HL-60 (cell line): ENCODE results near the gene RGS11.

ENCODE experiments used
- DNase-seq, 2 experiments: peaks; one replicate each; pipeline ENCODE4 v3.0.0-alpha.2; 2010 to 2020; ENCODE audit warnings: low read depth in 1 of 2, low spot score in 1 of 2
- H3K27ac ChIP-seq: fragments of 250-450 bp; sonication (Bioruptor Pico); replicated peaks from 2 replicates; pipeline ENCODE4 v1.5.1; 2020; ENCODE audit warnings: mild to moderate bottlenecking, moderate library complexity
- H3K27me3 ChIP-seq: fragments of 250-450 bp; sonication (Bioruptor Pico); 2 replicates; pipeline ENCODE4 v1.5.1; 2021; ENCODE audit warnings: mild to moderate bottlenecking, moderate library complexity; ENCODE audit not compliant: insufficient read depth, poor library complexity, severe bottlenecking
- H3K4me3 ChIP-seq: replicated peaks from 2 replicates; pipeline ENCODE4 v1.5.1; 2011; ENCODE audit warnings: mild to moderate bottlenecking, control low read depth, low read length; ENCODE audit not compliant: insufficient read depth
- GABPA ChIP-seq: IDR thresholded peaks from 2 replicates; pipeline ENCODE4 v1.6.1; 2012; ENCODE audit warnings: low read depth
- POLR2AphosphoS5 ChIP-seq: IDR thresholded peaks from 2 replicates; pipeline ENCODE4 v1.6.1; 2012; ENCODE audit warnings: low read depth
- SPI1 ChIP-seq: IDR thresholded peaks from 2 replicates; pipeline ENCODE4 v1.6.1; 2012; ENCODE audit warnings: low read depth, mild to moderate bottlenecking, borderline replicate concordance
- TF ChIP-seq, protein P1 (sequence below): IDR thresholded peaks from 2 replicates; pipeline ENCODE4 v1.6.1; 2012; ENCODE audit warnings: low read depth; ENCODE audit not compliant: insufficient replicate concordance
- TF ChIP-seq, protein P2 (sequence below): IDR thresholded peaks from one replicate; pipeline ENCODE4 v1.5.1; 2011; ENCODE audit warnings: low read length, control low read depth, inconsistent platforms; ENCODE audit not compliant: insufficient read depth

The RGS11 gene

DNA sequence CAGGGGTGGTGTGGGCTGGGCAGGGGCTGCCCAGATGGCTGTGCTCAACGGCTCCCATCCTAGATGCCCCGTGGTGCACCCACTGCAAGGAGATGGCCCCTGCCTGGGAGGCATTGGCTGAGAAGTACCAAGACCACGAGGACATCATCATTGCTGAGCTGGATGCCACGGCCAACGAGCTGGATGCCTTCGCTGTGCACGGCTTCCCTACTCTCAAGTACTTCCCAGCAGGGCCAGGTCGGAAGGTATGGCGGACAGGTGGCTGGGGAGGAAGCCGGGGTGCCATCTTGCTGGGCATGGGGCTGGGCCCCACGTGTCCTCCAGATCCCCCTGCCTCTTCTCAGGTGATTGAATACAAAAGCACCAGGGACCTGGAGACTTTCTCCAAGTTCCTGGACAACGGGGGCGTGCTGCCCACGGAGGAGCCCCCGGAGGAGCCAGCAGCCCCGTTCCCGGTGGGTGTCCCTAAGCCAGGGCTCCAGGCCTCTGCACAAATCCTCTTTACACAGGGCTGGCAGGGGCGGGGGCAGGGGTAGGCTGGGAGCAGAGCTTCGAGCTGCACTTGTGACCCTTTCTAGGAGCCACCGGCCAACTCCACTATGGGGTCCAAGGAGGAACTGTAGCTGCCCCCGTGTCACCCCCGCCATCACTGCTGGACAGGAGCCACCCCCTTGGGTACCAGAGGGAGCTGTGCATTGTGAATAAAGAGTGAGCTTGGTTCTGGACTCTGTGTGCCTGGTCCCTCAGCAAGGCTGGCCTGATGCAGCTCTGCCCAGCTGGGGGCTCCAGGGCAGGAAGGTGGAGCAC, 10.9 kb upstream of the RGS11 start:
- H3K27ac ChIP-seq = no peak overlapping the region
- no peak for DNase-seq
- TF ChIP-seq SPI1 (no peak), GABPA (no peak), POLR2AphosphoS5 (no peak)
- TF ChIP-seq, protein P1, sequence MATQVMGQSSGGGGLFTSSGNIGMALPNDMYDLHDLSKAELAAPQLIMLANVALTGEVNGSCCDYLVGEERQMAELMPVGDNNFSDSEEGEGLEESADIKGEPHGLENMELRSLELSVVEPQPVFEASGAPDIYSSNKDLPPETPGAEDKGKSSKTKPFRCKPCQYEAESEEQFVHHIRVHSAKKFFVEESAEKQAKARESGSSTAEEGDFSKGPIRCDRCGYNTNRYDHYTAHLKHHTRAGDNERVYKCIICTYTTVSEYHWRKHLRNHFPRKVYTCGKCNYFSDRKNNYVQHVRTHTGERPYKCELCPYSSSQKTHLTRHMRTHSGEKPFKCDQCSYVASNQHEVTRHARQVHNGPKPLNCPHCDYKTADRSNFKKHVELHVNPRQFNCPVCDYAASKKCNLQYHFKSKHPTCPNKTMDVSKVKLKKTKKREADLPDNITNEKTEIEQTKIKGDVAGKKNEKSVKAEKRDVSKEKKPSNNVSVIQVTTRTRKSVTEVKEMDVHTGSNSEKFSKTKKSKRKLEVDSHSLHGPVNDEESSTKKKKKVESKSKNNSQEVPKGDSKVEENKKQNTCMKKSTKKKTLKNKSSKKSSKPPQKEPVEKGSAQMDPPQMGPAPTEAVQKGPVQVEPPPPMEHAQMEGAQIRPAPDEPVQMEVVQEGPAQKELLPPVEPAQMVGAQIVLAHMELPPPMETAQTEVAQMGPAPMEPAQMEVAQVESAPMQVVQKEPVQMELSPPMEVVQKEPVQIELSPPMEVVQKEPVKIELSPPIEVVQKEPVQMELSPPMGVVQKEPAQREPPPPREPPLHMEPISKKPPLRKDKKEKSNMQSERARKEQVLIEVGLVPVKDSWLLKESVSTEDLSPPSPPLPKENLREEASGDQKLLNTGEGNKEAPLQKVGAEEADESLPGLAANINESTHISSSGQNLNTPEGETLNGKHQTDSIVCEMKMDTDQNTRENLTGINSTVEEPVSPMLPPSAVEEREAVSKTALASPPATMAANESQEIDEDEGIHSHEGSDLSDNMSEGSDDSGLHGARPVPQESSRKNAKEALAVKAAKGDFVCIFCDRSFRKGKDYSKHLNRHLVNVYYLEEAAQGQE = no peak
- TF ChIP-seq, protein P2, sequence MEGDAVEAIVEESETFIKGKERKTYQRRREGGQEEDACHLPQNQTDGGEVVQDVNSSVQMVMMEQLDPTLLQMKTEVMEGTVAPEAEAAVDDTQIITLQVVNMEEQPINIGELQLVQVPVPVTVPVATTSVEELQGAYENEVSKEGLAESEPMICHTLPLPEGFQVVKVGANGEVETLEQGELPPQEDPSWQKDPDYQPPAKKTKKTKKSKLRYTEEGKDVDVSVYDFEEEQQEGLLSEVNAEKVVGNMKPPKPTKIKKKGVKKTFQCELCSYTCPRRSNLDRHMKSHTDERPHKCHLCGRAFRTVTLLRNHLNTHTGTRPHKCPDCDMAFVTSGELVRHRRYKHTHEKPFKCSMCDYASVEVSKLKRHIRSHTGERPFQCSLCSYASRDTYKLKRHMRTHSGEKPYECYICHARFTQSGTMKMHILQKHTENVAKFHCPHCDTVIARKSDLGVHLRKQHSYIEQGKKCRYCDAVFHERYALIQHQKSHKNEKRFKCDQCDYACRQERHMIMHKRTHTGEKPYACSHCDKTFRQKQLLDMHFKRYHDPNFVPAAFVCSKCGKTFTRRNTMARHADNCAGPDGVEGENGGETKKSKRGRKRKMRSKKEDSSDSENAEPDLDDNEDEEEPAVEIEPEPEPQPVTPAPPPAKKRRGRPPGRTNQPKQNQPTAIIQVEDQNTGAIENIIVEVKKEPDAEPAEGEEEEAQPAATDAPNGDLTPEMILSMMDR = no peak
- H3K27me3 ChIP-seq = no peaks in the 10 kb centered on the region
- H3K4me3 ChIP-seq = no peak overlapping the region

DNA sequence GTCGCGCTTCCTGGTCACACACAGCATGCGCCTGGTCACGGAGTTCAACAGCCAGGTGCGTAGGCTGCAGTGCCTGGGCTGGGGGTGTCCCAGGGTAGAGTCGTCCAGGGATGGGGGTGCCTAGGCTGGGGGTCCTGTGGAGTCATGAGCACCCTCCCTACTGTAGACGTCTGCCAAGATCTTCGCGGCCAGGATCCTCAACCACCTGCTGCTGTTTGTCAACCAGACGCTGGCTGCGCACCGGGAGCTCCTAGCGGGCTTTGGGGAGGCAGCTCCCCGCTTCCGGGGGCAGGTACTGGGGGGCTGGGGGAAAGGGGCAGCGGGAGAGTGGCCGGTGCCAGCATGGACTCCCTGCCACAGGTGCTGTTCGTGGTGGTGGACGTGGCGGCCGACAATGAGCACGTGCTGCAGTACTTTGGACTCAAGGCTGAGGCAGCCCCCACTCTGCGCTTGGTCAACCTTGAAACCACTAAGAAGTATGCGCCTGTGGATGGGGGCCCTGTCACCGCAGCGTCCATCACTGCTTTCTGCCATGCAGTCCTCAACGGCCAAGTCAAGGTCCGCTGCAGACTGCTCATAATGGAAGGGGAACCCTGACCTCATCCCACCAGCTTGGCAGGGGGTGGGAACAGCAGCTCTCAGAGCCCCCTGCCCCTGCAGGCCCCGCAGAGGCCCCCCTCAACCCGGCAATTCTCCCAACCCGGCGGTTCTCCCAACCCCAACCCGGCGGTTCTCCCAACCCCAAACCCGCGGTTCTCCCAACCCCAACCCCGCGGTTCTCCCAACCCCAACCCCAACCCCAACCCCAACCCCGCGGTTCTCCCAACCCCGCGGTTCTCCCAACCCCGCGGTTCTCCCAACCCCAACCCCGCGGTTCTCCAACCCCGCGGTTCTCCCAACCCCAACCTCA, 9.7 kb upstream of the RGS11 start:
- Histone ChIP-seq H3K27ac (no peak overlapping the region), H3K27me3 (peaks cover 10% of the 10 kb centered on the region), H3K4me3 (no peak overlapping the region)
- TF ChIP-seq, protein P1 = no peak
- TF ChIP-seq POLR2AphosphoS5 = no peak
- no peak for TF ChIP-seq GABPA
- no peak for TF ChIP-seq SPI1
- TF ChIP-seq, protein P2 = no peak
- DNase-seq = no peak

DNA sequence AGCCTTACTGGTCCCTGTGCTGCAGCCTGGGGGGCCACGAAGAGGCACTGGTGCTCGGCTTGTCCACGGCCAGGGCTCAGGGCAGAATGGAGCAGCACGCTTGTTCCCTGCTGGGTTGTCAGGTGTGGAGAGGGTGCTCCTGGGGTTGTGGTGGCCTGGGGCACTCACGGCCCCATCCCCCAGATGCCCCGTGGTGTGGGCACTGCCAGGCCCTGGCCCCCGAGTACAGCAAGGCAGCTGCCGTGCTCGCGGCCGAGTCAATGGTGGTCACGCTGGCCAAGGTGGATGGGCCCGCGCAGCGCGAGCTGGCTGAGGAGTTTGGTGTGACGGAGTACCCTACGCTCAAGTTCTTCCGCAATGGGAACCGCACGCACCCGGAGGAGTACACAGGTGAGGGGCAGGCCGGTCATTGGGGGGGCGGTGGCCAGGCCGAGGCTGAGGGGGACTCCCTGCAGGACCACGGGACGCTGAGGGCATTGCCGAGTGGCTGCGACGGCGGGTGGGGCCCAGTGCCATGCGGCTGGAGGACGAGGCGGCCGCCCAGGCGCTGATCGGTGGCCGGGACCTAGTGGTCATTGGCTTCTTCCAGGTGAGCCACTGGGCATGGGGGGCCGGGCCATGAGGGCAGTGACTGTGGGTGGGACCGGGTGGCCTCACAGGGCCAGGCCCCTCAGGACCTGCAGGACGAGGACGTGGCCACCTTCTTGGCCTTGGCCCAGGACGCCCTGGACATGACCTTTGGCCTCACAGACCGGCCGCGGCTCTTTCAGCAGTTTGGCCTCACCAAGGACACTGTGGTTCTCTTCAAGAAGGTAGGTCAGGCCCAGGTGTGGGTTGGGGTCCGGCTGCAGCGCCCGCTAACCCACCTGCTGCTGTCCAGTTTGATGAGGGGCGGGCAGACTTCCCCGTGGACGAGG, 8.7 kb upstream of the RGS11 start:
- Histone ChIP-seq H3K4me3 (no peak overlapping the region), H3K27me3 (peaks cover 14% of the 10 kb centered on the region), H3K27ac (no peak overlapping the region)
- no peak for TF ChIP-seq GABPA
- TF ChIP-seq, protein P1 = no peak
- no peak for TF ChIP-seq SPI1
- TF ChIP-seq, protein P2 = no peak
- TF ChIP-seq POLR2AphosphoS5 = no peak
- DNase-seq = no peak
